Esophagus squamous epithelium (tissue), 4 donors: ENCODE results near the gene LARP1.

Experiments
- POLR2A ChIP-seq, 4 donors: fragments of 450-650 bp; IDR thresholded peaks; one replicate each; pipeline ENCODE4 v1.6.1; 2017; ENCODE audit warnings: antibody characterized with exemption in 4 of 4, mild to moderate bottlenecking in 4 of 4, moderate library complexity in 3 of 4
- TF ChIP-seq, protein P1 (sequence below), 6 experiments: fragments of 450-650 bp in 4 of 6; fragments of 200-600 bp in 2 of 6; sonication (generic) in 2 of 6; IDR thresholded peaks; one replicate each; pipeline ENCODE4 v1.5.1; 2016 to 2019; ENCODE audit warnings: antibody characterized with exemption in 6 of 6, mild to moderate bottlenecking in 4 of 6, moderate library complexity in 4 of 6

DNA sequence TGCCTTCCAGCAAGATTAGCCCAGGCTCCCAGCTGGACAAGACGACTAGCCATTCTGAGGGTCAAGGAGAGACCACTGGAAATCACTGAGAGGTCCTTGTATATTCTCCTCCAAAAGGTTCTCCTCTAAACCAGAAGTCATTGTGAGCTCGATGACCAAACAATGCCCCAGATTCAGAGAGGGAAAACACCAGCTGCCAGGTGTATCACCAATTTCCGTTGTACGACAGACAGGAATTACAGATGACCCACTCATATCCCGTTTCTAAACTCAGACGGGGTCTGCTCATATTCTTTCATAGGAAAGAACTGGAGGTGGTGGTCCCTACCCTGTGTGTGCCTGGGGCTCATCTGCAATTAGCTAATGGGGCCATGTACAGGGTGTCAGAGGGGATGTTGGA, 81.0 kb downstream of the LARP1 start:
- TF ChIP-seq, protein P1, sequence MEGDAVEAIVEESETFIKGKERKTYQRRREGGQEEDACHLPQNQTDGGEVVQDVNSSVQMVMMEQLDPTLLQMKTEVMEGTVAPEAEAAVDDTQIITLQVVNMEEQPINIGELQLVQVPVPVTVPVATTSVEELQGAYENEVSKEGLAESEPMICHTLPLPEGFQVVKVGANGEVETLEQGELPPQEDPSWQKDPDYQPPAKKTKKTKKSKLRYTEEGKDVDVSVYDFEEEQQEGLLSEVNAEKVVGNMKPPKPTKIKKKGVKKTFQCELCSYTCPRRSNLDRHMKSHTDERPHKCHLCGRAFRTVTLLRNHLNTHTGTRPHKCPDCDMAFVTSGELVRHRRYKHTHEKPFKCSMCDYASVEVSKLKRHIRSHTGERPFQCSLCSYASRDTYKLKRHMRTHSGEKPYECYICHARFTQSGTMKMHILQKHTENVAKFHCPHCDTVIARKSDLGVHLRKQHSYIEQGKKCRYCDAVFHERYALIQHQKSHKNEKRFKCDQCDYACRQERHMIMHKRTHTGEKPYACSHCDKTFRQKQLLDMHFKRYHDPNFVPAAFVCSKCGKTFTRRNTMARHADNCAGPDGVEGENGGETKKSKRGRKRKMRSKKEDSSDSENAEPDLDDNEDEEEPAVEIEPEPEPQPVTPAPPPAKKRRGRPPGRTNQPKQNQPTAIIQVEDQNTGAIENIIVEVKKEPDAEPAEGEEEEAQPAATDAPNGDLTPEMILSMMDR (IDR thresholded peaks at IDR 0.05): no peak
- TF ChIP-seq POLR2A (IDR thresholded peaks at IDR 0.05): no peak
